ENCODE results near the gene CHRNG. TPM values are rescaled to one million over a fixed set of nuclear protein-coding genes. Genes with fewer than 3 reads are reported as not detected.

Gene CHRNG
- total and polyA plus RNA-seq, 9 donors, result 75.0 to 165 (median 94.8) TPM

DNA sequence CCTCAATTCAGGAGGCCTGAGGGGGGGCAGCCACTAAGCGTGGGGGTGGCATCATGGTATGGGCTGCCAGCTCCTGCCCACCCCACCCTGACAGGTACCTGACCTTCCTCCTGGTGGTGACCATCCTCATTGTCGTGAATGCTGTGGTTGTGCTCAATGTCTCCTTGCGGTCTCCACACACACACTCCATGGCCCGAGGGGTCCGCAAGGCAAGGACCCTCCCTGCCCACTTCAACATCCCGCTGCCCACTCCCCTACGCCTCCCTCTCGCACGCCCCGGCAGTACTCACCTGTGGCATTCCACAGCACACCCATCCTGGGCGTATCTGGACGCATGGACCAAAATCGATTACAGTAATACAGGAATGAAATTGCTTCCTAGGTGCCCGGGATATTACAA lies 4.0 kb downstream of the CHRNG start:
- Histone ChIP-seq H3K4me1 (ENCODE audit: control insufficient read depth, insufficient read depth, low read length) (peaks cover 43% of the 10 kb centered on the region), H3K36me3 (ENCODE audit: control insufficient read depth, insufficient read depth, low read length) (peaks cover 57% of the 10 kb centered on the region), H3K9me3 (replicated peaks; ENCODE audit: control insufficient read depth, low read depth, low read length) (peaks cover 2% of the 10 kb centered on the region), H3K27ac (ENCODE audit: low read length) (no peak overlapping the region), H3K4me3 (ENCODE audit: low read length) (no peak overlapping the region), H3K27me3 (ENCODE audit: control insufficient read depth, insufficient read depth, low read length) (no peaks in the 10 kb centered on the region)
- no peak for DNase-seq
- WGBS (ENCODE audit: insufficient coverage), result 92% methylated on average over 4 of the region's 14 CpGs

GRCh38 chr2:232543928-232544631 lies 4.6 kb downstream of the CHRNG start:
- peaks cover 57% of the 10 kb centered on the region for H3K36me3 ChIP-seq (ENCODE audit: control insufficient read depth, insufficient read depth, low read length)
- DNase-seq, result no peak
- H3K9me3 ChIP-seq (replicated peaks; ENCODE audit: control insufficient read depth, low read depth, low read length), result peaks cover 6% of the 10 kb centered on the region
- WGBS (ENCODE audit: insufficient coverage), result 97% methylated on average over 18 of the region's 19 CpGs
- H3K4me3 ChIP-seq (ENCODE audit: low read length), result no peak overlapping the region
- H3K27me3 ChIP-seq (ENCODE audit: control insufficient read depth, insufficient read depth, low read length), result no peaks in the 10 kb centered on the region
- no peak overlapping the region for H3K27ac ChIP-seq (ENCODE audit: low read length)
- peaks cover 37% of the 10 kb centered on the region for H3K4me1 ChIP-seq (ENCODE audit: control insufficient read depth, insufficient read depth, low read length)

- DNase-seq, result no peak
- Histone ChIP-seq H3K27me3 (ENCODE audit: control insufficient read depth, insufficient read depth, low read length) (no peaks in the 10 kb centered on the region), H3K4me1 (ENCODE audit: control insufficient read depth, insufficient read depth, low read length) (peaks cover 33% of the 10 kb centered on the region), H3K4me3 (ENCODE audit: low read length) (no peak overlapping the region), H3K36me3 (ENCODE audit: control insufficient read depth, insufficient read depth, low read length) (peaks cover 57% of the 10 kb centered on the region), H3K27ac (ENCODE audit: low read length) (no peak overlapping the region), H3K9me3 (replicated peaks; ENCODE audit: control insufficient read depth, low read depth, low read length) (peaks cover 8% of the 10 kb centered on the region)
- 85% methylated on average over 2 of the region's 6 CpGs for WGBS (ENCODE audit: insufficient coverage)
Measured at GRCh38 chr2:232544674-232545073, 5.2 kb downstream of the CHRNG start.

- peaks cover 8% of the 10 kb centered on the region for H3K9me3 ChIP-seq (replicated peaks; ENCODE audit: control insufficient read depth, low read depth, low read length)
- no peak for DNase-seq
- WGBS (ENCODE audit: insufficient coverage), result 79% methylated on average over 10 of the region's 17 CpGs
- no peak overlapping the region for H3K27ac ChIP-seq (ENCODE audit: low read length)
- no peaks in the 10 kb centered on the region for H3K27me3 ChIP-seq (ENCODE audit: control insufficient read depth, insufficient read depth, low read length)
- no peak overlapping the region for H3K4me3 ChIP-seq (ENCODE audit: low read length)
- H3K36me3 ChIP-seq (ENCODE audit: control insufficient read depth, insufficient read depth, low read length), result peaks cover 57% of the 10 kb centered on the region
- peaks cover 24% of the 10 kb centered on the region for H3K4me1 ChIP-seq (ENCODE audit: control insufficient read depth, insufficient read depth, low read length)
Measured at GRCh38 chr2:232545511-232546375, 6.3 kb downstream of the CHRNG start.

DNA sequence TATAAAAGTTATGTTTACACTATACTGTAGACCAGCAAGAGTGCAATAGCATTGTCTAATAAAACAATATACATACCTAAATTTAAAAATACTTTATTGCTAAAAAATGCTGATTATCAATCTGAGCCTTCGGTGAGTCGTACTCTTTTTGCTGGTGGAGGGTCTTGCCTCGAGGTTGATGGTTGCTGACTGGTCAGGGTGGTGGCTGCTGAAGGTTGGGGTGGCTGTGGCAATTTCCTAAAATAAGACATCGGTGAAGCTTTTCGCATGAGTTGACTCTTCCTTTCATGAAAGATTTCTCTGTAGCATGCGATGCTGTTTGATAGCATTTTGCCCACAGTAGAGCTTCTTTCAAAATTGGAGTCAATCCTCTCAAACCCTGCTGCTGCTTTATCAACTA lies 8.5 kb downstream of the CHRNG start:
- peaks cover 51% of the 10 kb centered on the region for H3K36me3 ChIP-seq (ENCODE audit: control insufficient read depth, insufficient read depth, low read length)
- no peak overlapping the region for H3K27ac ChIP-seq (ENCODE audit: low read length)
- H3K27me3 ChIP-seq (ENCODE audit: control insufficient read depth, insufficient read depth, low read length), result no peaks in the 10 kb centered on the region
- no peak for DNase-seq
- H3K4me3 ChIP-seq (ENCODE audit: low read length), result no peak overlapping the region
- H3K9me3 ChIP-seq (replicated peaks; ENCODE audit: control insufficient read depth, low read depth, low read length), result peaks cover 8% of the 10 kb centered on the region
- peaks cover 11% of the 10 kb centered on the region for H3K4me1 ChIP-seq (ENCODE audit: control insufficient read depth, insufficient read depth, low read length)
- WGBS (ENCODE audit: insufficient coverage), result no CpG with 5 or more reads among the region's 6 CpGs

GRCh38 chr2:232549655-232550353 lies 10.3 kb downstream of the CHRNG start:
- H3K4me1 ChIP-seq (ENCODE audit: control insufficient read depth, insufficient read depth, low read length), result peaks cover 10% of the 10 kb centered on the region
- H3K9me3 ChIP-seq (replicated peaks; ENCODE audit: control insufficient read depth, low read depth, low read length), result peaks cover 8% of the 10 kb centered on the region

DNA sequence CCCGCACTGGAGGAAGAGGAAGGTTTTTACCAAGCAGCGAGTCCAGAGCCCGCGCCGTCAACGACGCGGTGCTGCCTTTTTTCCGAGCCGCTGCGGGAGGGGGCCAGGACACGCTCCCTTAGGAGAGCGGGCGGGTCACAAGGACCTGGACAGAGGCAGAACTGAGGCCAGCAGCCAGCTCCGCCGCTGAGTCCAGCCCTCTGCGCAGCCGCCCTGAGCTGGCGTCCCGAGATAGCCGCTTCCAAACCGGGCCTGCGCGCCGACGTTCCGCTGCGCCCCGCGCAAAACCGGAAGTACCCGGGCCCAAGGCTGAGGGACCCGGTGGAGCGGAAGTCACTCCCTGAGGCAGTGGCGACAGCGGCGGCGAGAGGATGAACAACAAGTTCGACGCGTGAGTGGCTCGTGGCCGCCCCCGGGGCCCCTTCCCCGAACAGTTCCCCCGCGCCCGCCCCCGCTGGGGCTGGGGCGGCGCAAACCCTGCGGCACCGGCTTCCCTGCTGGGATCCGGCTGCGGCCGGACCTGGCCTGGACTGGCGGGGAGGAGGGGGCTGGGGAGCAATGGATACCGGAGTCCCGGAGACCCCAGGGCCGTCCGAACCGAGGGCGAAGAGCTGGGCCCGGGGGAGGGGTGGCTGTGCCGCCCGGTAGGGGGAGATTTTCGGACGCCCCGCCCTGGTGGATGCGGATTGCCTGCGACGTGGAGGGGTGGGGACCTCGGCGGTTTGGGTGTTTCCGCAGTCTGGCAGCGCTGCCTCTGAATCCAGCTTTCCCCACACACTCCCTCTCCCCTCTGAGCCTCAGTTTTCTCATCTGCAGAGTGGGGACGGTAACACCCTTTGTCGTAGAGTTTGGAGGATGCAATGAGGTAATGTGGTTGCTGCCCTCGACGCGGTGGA lies 11.1 kb downstream of the CHRNG start, which contains the start of the genes EIF4E2 and TIGD1:
Gene EIF4E2 (plus strand): TSS at position 336 of the 896 bp plus-strand sequence. CDS start 36 bp downstream, at position 372.
Gene TIGD1 (minus strand): TSS at position 204 of the 896 bp plus-strand sequence. CDS start 675 bp downstream, outside the sequence.
- Histone ChIP-seq H3K27ac (ENCODE audit: low read length) (peak within 1 kb of the TSS; percentile 98), H3K4me3 (ENCODE audit: low read length) (peak within 1 kb of the TSS; percentile 92), H3K27me3 (ENCODE audit: control insufficient read depth, insufficient read depth, low read length) (no peaks in the 10 kb centered on the region), H3K4me1 (ENCODE audit: control insufficient read depth, insufficient read depth, low read length) (peaks cover 10% of the 10 kb centered on the region), H3K9me3 (replicated peaks; ENCODE audit: control insufficient read depth, low read depth, low read length) (peaks cover 8% of the 10 kb centered on the region), H3K36me3 (ENCODE audit: control insufficient read depth, insufficient read depth, low read length) (peaks cover 38% of the 10 kb centered on the region)
- peak; percentile 98 for DNase-seq
- WGBS (ENCODE audit: insufficient coverage), result under 1% methylated on average over 55 of the region's 81 CpGs

More at GRCh38 chr2:232549655-232550353, 10.3 kb downstream of the CHRNG start:
- 3% methylated on average over 10 of the region's 21 CpGs for WGBS (ENCODE audit: insufficient coverage)
- Histone ChIP-seq H3K4me3 (ENCODE audit: low read length) (peak overlapping the region; percentile 92), H3K27ac (ENCODE audit: low read length) (peak overlapping the region; percentile 98), H3K27me3 (ENCODE audit: control insufficient read depth, insufficient read depth, low read length) (no peaks in the 10 kb centered on the region), H3K36me3 (ENCODE audit: control insufficient read depth, insufficient read depth, low read length) (peaks cover 38% of the 10 kb centered on the region)
- no peak for DNase-seq

DNA sequence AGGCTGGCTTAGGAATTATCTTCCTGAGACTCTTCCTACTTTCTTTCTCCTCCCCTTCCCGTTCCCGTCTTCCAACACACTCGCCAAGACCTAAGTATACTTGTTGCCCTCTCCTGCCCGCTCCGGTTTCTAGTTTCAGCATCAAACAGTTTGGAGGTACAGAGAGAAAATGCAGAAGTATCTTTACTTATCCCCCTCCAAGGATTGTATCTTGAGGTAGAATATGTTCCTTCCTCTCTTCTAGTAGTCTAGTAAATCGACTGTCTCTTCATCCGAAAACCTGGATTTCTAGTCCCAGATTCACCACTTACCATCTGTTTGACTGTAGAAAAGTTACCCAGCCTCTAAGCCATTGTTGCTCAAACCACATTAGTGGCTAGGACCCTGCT lies 11.8 kb downstream of the CHRNG start:
- Histone ChIP-seq H3K4me1 (ENCODE audit: control insufficient read depth, insufficient read depth, low read length) (peaks cover 10% of the 10 kb centered on the region), H3K4me3 (ENCODE audit: low read length) (peak overlapping the region; percentile 92), H3K27ac (ENCODE audit: low read length) (peak overlapping the region; percentile 98), H3K9me3 (replicated peaks; ENCODE audit: control insufficient read depth, low read depth, low read length) (peaks cover 8% of the 10 kb centered on the region), H3K27me3 (ENCODE audit: control insufficient read depth, insufficient read depth, low read length) (no peaks in the 10 kb centered on the region), H3K36me3 (ENCODE audit: control insufficient read depth, insufficient read depth, low read length) (peaks cover 36% of the 10 kb centered on the region)
- DNase-seq, result no peak
- no CpG with 5 or more reads among the region's 7 CpGs for WGBS (ENCODE audit: insufficient coverage)

- DNase-seq, result no peak
- Histone ChIP-seq H3K27me3 (ENCODE audit: control insufficient read depth, insufficient read depth, low read length) (no peaks in the 10 kb centered on the region), H3K36me3 (ENCODE audit: control insufficient read depth, insufficient read depth, low read length) (peaks cover 35% of the 10 kb centered on the region), H3K4me1 (ENCODE audit: control insufficient read depth, insufficient read depth, low read length) (peaks cover 10% of the 10 kb centered on the region), H3K27ac (ENCODE audit: low read length) (peak overlapping the region; percentile 98), H3K9me3 (replicated peaks; ENCODE audit: control insufficient read depth, low read depth, low read length) (peaks cover 8% of the 10 kb centered on the region), H3K4me3 (ENCODE audit: low read length) (peak overlapping the region; percentile 92)
- 86% methylated on average over 4 of the region's 4 CpGs for WGBS (ENCODE audit: insufficient coverage)
Measured at GRCh38 chr2:232551776-232552175, 12.3 kb downstream of the CHRNG start.
